Tibial nerve (tissue), 3 donors: Measurements from ENCODE around the gene PIEZO2.

Source experiments
- EP300 ChIP-seq, 2 donors: sonication (generic); formaldehyde crosslinking; IDR thresholded peaks; one replicate each; pipeline ENCODE4 v1.6.1; 2017; ENCODE audit warnings: antibody characterized with exemption in 2 of 2, mild to moderate bottlenecking in 1 of 2
- POLR2A ChIP-seq, 2 donors: fragments of 450-650 bp; IDR thresholded peaks; one replicate each; pipeline ENCODE4 v1.6.1; 2017; ENCODE audit warnings: antibody characterized with exemption in 2 of 2, mild to moderate bottlenecking in 2 of 2, moderate library complexity in 2 of 2

DNA sequence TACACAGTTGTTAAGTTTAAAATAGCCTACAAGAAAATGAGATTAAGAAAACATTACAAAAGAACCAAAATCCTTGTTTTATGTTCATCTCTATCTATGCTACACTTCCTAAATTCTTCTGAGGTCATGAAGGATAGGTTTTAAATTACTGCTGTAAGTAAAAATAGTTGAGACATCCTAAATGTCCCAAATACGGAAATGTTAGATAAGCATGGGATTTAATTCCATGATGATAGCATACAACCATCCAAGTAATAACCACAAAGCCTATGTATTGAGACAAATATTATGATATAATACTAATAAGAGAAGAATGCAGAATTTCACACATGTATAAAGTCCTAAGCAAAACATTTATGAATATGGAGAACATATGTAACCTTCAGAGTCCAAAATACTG is 34.1 kb downstream of the PIEZO2 start:
- no peak for TF ChIP-seq EP300 (IDR thresholded peaks at IDR 0.05)
- TF ChIP-seq POLR2A (IDR thresholded peaks at IDR 0.05) = no peak
